GM21717 (cell line): ENCODE data around the gene RAD51B.
"Not testable (repeated sequence)": the region's sequence is repeated elsewhere in the genome, so short reads cannot be mapped to it uniquely, and the experiment has no call there.

Source experiments
- ATAC-seq: cut with Tn5 transposase; IDR thresholded peaks from one replicate; pipeline ENCODE4 v1.9.1; 2021; ENCODE audit warnings: mild to moderate bottlenecking, moderate library complexity; ENCODE audit not compliant: unreplicated experiment

RAD51B gene

DNA sequence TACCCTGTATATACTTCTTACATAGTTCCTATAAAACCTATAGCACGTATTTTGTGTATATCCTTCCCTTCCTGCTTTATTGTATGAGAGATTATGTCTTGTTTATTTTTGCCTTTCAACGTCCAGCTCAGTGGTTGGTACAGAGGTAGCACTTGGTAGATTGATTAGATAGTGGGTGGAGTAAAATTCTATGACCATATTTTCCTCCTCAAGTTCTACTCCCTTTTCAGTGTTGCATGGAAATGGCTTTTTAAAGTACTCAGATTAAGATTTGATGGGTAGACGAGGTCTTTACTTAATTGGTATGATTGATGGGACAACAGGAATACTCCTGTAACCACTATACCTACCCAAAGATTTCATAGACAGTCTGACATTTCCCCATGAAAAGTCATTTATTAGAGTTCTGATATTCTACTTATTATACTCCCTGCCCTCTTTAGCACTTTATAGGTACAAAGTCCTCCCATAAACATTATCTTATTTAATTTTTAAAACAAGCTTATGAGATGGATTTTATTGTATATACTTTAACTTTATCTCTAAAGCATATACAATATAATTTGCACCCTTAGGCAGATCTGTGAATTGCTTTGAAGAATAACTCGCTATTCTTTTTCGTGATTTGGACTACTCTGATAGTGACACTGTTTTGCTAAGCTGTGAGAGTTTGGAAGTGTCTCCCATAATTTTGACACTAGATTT is 348.0 kb downstream of the RAD51B start:
- no peak for ATAC-seq

DNA sequence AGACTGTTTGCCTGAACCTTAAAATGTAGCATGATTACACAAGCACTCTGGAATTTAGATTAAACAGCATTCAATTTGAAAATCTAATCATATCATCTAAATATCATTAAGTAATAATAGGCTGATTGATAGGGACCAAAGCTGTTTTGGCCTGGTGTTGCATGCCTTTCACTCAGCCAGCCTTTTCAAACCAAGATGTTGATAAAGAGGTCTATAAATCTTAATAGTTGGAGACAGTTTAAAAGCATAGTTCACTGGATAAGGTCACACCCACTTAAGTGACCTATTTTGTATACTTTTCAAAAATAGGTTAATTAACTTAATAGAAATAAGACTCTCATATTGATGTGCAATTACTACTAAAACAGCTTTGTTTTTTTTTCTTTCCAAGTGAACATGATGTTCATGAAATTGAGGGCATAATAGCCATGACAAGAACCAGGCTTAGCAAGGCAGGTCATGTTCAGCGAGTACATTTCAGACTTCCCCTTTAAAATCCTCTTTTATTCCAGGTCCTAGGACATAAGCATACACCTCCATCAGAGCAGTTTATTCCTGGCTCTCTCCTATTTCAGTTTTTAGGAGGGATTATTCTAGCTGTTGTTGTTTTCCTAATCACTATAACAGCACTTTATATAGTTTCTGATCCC is 349.0 kb downstream of the RAD51B start:
- no peak for ATAC-seq

DNA sequence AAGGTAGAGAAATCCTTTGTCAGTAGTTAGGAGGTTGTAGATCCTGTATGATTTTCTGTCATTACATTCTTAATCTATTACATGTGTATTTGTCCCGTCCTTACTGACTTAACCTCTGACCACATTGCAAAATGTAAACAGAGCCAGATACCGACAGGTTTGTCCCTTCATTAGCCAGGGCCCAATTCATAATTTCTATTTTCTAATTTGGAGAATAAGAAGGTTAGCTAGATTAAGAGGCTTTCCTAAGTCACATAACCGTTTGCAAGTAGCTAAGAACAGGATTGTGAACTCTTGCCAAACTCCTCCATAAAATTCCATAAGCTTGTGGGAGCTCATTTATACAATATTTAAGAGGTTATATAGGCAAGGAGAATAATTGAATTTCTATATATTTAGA is 352.6 kb downstream of the RAD51B start:
- ATAC-seq, result no peak

- ATAC-seq, result no peak
Measured at GRCh38 chr14:68172627-68173026, 353.0 kb downstream of the RAD51B start.

GRCh38 chr14:68173227-68173972 is 353.8 kb downstream of the RAD51B start:
- ATAC-seq, result no peak

GRCh38 chr14:68174446-68174845 is 354.9 kb downstream of the RAD51B start:
- ATAC-seq, result no peak

- no peak for ATAC-seq
Measured at GRCh38 chr14:68176687-68177086, 357.1 kb downstream of the RAD51B start.

DNA sequence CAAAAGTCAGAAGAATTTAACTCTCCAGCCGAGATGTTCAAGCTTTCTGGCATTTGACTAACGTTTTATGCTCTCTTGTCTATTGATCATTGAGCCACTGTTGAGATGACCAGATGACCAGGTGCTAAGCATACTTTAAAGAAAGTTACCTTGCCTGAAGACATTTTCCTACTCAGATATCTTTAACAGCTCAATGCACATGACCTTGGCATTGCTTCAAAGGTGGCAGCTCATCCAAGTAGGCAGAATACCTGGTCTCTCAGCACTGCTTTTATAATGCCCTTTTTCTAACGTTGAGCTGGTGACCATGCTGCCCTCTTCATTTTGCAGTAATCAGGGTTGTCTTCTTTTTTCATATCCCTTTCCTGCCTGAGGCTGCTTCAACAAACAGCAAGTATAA is 358.1 kb downstream of the RAD51B start:
- no peak for ATAC-seq

DNA sequence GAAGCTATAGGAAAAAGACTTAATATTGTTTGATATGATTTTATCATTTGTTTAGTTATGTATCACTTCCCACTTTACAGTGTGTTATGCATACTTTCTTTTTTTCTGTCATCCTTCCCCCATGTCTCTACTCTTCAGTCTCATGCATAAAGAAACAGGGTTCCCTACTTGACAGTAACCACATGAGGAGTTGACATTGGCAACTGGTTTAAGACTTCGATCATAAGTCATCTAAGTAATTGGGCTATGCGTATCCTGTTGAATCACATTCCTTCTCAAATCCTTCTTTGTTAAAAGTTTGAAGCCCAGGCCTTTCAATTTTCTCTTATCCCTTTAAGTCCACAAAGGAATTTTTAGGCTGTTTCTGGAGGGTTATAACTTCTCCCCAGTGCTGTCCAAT is 358.7 kb downstream of the RAD51B start:
- ATAC-seq, result no peak

DNA sequence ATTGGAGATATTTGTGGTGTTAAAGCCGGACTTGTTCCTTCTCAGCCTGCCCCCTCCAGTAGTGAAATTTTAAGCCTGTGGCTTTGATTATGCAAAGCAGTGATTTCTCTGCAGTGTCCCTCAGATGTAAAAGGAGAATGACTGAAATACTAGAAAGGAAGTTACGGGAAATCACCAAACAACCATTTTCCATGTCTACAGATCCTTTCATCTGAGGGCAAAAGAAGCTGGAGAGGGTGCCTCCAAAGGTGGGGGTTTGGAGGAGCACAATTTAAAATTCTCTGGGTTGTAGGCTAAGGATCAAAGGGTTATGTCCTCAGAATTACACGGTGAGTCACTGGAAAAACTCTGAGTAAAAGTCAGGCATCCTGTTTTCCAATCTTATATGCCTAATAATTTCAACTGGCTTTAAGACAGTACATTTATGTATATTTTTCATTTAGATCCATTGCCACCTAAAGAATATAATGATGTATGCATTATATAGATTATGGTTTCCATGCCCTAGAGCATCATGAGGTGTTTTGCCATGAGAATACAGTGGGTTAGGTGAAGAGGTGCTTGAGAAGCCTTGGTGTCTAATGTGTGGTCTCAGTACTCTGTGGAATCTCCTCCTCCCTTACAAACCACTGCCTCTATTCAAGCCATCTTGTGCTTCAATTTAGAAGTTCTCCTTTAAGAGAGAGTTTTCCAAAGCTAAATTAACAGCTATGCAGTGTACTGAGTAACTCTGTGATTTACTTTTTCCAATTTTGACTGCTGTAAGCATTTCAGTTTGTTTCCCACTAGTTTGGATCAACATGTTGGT is 362.1 kb downstream of the RAD51B start:
- ATAC-seq, result no peak

DNA sequence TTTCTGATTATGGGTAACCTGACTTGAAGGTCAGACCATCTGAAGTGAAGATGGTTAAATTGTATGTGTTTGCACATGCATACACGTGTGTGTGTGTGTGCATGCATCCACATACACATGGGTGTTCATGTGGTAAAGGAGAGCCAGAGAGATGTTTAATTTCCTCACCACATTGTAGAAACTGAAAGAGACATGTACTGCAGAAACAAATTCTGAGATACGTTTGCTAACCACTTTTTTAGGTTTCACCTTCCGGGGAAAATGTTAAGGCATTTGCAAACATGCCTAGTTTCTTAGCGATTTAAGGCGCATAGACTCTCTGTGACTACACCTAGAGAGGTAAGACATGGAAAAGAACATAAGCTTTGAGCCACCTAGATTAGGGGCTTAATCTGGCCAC is 362.9 kb downstream of the RAD51B start:
- ATAC-seq, result peak; percentile 62

DNA sequence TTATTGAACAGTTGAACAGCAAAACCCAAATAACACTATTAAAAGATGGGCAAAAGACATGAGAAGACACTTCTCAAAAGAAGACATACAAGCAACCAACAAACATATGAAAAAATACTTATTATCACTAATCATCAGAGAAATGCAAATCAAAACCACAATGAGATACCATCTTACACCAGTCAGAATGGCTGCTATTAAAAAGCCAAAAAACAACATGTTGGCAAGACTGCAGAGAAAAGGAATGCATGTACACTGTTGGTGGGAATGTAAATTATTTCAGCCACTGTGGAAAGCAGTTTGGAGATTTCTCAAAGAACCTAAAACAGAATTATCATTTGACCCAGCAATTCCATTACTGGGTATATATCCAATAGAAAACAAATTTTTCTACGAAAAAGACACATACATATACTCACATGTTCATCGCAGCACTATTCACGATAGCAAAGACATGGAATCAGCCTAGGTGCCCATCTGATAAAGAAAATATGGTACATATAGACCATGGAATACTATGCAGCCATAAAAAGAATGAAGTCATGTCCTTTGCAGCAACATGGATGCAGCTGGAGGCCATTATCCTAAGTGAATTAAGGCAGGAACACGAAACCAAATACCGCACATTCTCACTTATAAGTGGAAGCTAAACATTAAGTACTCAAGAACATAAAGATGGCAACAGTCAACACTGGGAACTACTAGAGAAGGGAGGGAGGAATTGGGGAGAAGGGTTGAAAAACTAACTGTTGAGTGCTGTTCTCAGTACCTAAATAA is 367.1 kb downstream of the RAD51B start:
- not testable (repeated sequence) for ATAC-seq

DNA sequence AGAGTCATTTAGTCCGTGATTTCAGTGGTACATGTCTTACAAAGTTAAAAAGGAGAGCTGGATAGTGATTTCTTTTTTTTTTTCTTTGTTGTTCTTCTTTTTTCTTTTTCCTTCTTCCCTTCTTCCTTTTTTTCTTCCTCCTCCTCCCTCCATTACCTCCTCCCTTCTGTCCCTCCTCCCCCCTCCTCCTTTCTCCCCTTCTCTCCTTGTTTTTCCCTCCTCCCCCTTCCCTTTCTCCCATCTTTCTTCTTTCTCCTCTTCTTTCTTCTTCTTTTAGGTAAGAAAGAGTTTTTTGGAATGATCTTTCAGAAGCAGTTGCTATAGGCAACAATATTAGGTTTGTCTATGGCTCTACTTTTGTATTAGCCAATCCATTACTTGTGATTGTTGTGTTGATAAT is 368.6 kb downstream of the RAD51B start:
- ATAC-seq, result no peak

DNA sequence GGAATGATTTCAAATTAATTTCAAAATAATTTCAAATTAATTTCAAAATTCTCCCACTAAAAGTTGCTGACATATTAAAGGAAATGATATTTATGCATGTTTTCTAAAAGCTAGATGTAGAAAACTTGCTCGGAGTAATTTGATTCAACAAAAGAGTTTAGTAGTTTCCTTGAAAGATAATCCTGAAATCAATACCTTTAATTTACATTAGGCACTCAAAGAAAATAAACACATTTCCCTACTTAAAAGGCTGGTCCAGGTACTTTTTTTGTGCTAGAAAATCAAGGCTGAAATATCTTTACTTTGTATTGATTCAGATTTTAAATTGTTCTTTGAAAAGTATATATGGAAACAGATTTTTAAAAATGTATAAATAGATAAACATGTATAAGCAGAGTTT is 370.5 kb downstream of the RAD51B start:
- no peak for ATAC-seq

- ATAC-seq, result no peak
Measured at GRCh38 chr14:68191567-68192321, 372.2 kb downstream of the RAD51B start.

- ATAC-seq, result no peak
Measured at GRCh38 chr14:68192935-68193334, 373.4 kb downstream of the RAD51B start.

DNA sequence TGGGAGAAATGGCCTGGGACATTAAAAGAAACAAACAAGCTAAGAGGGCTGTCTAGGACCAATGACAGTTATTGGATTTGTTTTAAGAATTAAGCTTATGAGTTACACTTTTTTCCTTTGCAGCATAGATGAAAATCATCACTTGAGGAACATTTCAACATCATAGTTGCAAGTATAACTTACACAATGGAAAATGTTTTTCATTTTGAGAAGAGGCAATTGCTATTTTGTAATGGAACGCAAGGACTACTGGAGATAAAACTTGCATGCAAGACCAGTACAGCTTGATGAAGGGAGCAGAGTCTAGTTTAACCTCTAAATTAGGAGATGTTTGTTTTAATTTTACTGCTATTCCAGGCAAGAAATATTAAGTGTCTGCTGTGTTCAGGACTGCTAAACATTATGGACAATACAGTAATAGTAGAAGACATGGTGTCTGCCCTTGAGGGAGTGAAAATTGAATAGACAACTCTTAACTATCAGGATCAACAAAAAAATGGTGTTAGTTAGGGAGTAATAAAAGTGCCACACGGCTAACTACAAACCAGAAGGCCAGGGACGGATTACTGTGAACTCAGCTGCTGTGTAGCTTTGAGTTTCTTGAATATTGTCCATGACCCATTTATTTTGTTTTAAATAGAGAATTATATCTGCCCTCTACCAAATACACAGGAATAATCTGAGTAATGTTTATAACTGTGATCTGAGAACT is 374.5 kb downstream of the RAD51B start:
- ATAC-seq, result no peak

DNA sequence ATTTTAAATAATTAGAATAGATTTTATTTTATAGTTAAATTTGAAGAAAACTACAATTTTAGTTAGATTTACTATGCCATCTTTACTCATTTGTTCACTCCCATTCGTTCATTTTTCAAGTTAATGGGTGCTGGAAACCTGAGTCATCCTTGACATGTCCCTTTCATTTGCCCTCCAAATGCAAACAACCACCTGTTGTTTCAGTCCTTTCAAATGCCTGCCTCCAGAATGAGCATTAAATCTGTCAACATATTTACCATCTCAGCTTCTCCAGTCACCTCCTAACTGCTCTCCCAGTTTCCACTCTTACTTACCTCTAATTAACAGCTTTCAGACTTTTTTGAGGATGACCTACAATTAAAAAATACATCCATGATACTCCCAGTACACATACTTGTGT is 375.5 kb downstream of the RAD51B start:
- no peak for ATAC-seq
